ENCODE results near the gene AGBL1.

AGBL1 gene

DNA sequence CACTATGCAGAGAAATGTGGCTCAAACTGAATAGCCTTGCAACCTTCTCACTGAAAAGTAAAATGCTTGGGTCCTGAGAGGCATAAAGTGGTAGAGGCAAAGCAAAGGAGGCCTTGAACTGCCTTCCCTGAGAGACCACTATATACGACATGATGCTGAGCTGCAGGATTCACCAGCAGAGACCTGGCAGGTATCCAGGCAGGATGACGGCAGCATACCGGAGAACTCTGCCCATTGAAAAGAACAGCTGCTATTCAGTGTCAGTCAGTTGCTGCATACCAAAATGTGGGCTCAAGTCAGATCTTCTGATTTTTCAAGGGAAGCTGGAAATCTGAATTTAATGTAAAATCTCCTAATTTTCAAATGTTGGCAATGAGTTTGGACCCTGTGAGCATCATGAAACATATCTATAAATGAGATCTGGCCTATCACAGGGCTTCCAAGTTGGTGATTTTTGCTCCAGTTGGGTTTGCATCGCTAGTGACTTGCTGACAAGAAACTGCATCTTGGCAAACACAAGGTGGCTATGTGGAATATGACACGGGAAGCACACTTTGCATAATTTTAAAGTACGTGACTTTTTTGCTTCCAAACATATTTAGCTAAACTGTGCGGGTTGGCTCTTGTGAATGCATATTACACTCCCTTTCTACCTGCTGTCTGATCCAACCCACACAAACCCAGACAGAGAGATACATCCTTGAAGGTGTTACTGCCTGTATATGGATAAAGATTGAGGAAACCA lies 529.0 kb downstream of the AGBL1 start:
- no peak overlapping the region for H2AFZ ChIP-seq (ENCODE audit: low read depth, low read length)
- H3K23ac ChIP-seq (ENCODE audit: low read length in 2 of 2), result no peak overlapping the region
- no peaks in the 10 kb centered on the region for H3K9me3 ChIP-seq (ENCODE audit: control insufficient read depth, low read length)
- no peak overlapping the region for H2BK5ac ChIP-seq (ENCODE audit: low read depth, low read length, poor library complexity, severe bottlenecking)
- H3K18ac ChIP-seq (ENCODE audit: low read depth in 1 of 2, low read length in 2 of 2), result peak overlapping the region in 1 of 2 experiments; percentile 73
- no peaks in the 10 kb centered on the region for H3K36me3 ChIP-seq (ENCODE audit: control insufficient read depth in 1 of 2, insufficient read depth in 2 of 2, low read depth in 1 of 2, low read length in 2 of 2)
- no peak overlapping the region for H4K8ac ChIP-seq (ENCODE audit: low read length)
- peak overlapping the region in 1 of 2 experiments; percentile 7 for H3K14ac ChIP-seq (ENCODE audit: low read length in 2 of 2)
- peaks cover 0 to 6% of the 10 kb centered on the region in 2 experiments for H3K27me3 ChIP-seq (ENCODE audit: control insufficient read depth in 1 of 2, insufficient read depth in 1 of 2, low read length in 2 of 2)
- H2BK15ac ChIP-seq (ENCODE audit: low read depth, poor library complexity, severe bottlenecking), result no peak overlapping the region
- no peak overlapping the region for H3K27ac ChIP-seq (ENCODE audit: low read length, poor library complexity, severe bottlenecking)
- H2BK12ac ChIP-seq (ENCODE audit: low read length in 2 of 2), result no peak overlapping the region
- H3K9ac ChIP-seq (ENCODE audit: low read length), result no peak overlapping the region
- WGBS, result 84% methylated on average over 7 of the region's 7 CpGs
- H3K4me2 ChIP-seq (ENCODE audit: low read length, poor library complexity, severe bottlenecking), result no peak overlapping the region
- no peak overlapping the region for H4K91ac ChIP-seq (ENCODE audit: low read length)
- peak overlapping the region in 1 of 2 experiments; percentile 46 for H3K4ac ChIP-seq (ENCODE audit: low read depth in 1 of 2, low read length in 2 of 2)
- H3K79me1 ChIP-seq (replicated peaks; ENCODE audit: low read length, poor library complexity, severe bottlenecking), result no peaks in the 10 kb centered on the region
- H3K4me3 ChIP-seq (ENCODE audit: insufficient read depth in 1 of 2, low read depth in 1 of 2, low read length in 2 of 2), result no peak overlapping the region
- H3K4me1 ChIP-seq (ENCODE audit: control insufficient read depth, insufficient read depth, low read depth, low read length), result no peaks in the 10 kb centered on the region
- DNase-seq, result peak; percentile 48
- H2BK120ac ChIP-seq (ENCODE audit: low read depth, low read length), result no peak overlapping the region
- H2AK5ac ChIP-seq (ENCODE audit: low read length, severe bottlenecking), result no peak overlapping the region

GRCh38 chr15:86609275-86609674 lies 529.6 kb downstream of the AGBL1 start:
- Histone ChIP-seq H2BK15ac (ENCODE audit: low read depth, poor library complexity, severe bottlenecking) (no peak overlapping the region), H3K79me1 (replicated peaks; ENCODE audit: low read length, poor library complexity, severe bottlenecking) (no peaks in the 10 kb centered on the region), H3K9ac (ENCODE audit: low read length) (no peak overlapping the region), H4K91ac (ENCODE audit: low read length) (no peak overlapping the region), H3K4me3 (ENCODE audit: insufficient read depth in 1 of 2, low read depth in 1 of 2, low read length in 2 of 2) (no peak overlapping the region), H3K9me3 (ENCODE audit: control insufficient read depth, low read length) (no peaks in the 10 kb centered on the region), H3K36me3 (ENCODE audit: control insufficient read depth in 1 of 2, insufficient read depth in 2 of 2, low read depth in 1 of 2, low read length in 2 of 2) (no peaks in the 10 kb centered on the region), H3K23ac (ENCODE audit: low read length in 2 of 2) (no peak overlapping the region), H3K27me3 (ENCODE audit: control insufficient read depth in 1 of 2, insufficient read depth in 1 of 2, low read length in 2 of 2) (peaks cover 0 to 6% of the 10 kb centered on the region in 2 experiments), H3K4ac (ENCODE audit: low read depth in 1 of 2, low read length in 2 of 2) (no peak overlapping the region), H3K4me2 (ENCODE audit: low read length, poor library complexity, severe bottlenecking) (no peak overlapping the region), H2AFZ (ENCODE audit: low read depth, low read length) (no peak overlapping the region), H2BK5ac (ENCODE audit: low read depth, low read length, poor library complexity, severe bottlenecking) (no peak overlapping the region), H2BK120ac (ENCODE audit: low read depth, low read length) (no peak overlapping the region), H3K14ac (ENCODE audit: low read length in 2 of 2) (no peak overlapping the region), H4K8ac (ENCODE audit: low read length) (no peak overlapping the region), H3K18ac (ENCODE audit: low read depth in 1 of 2, low read length in 2 of 2) (peak overlapping the region; percentile 14 to 21), H2BK12ac (ENCODE audit: low read length in 2 of 2) (peak overlapping the region in 1 of 2 experiments; percentile 77), H3K4me1 (ENCODE audit: control insufficient read depth, insufficient read depth, low read depth, low read length) (no peaks in the 10 kb centered on the region), H2AK5ac (ENCODE audit: low read length, severe bottlenecking) (no peak overlapping the region), H3K27ac (ENCODE audit: low read length, poor library complexity, severe bottlenecking) (no peak overlapping the region)
- 100% methylated on average over 1 of the region's 3 CpGs for WGBS
- DNase-seq, result no peak

DNA sequence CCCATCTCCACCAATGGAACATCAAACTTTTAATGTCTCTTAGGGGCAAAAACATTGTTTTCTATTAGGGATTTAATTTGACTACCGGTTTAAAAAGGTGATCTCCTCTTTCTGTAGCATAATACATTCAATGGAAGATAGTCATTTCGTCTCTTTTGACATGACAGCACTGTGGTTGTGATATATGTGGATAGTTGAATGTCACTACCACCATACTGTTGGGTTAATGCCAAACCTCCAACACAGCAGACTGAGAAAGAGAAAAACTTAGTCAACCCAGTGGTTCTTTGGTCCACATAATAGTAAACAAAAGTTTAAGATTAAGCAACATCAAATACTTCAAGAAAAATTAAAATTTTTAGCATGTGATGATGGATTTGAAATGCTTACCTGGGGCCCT lies 530.4 kb downstream of the AGBL1 start:
- 100% methylated on average over 1 of the region's 2 CpGs for WGBS
- Histone ChIP-seq H3K4me1 (ENCODE audit: control insufficient read depth, insufficient read depth, low read depth, low read length) (no peaks in the 10 kb centered on the region), H2AK5ac (ENCODE audit: low read length, severe bottlenecking) (no peak overlapping the region), H3K4me2 (ENCODE audit: low read length, poor library complexity, severe bottlenecking) (no peak overlapping the region), H4K91ac (ENCODE audit: low read length) (no peak overlapping the region), H3K36me3 (ENCODE audit: control insufficient read depth in 1 of 2, insufficient read depth in 2 of 2, low read depth in 1 of 2, low read length in 2 of 2) (no peaks in the 10 kb centered on the region), H3K4me3 (ENCODE audit: insufficient read depth in 1 of 2, low read depth in 1 of 2, low read length in 2 of 2) (no peak overlapping the region), H2BK12ac (ENCODE audit: low read length in 2 of 2) (no peak overlapping the region), H2BK120ac (ENCODE audit: low read depth, low read length) (no peak overlapping the region), H3K9ac (ENCODE audit: low read length) (no peak overlapping the region), H2BK5ac (ENCODE audit: low read depth, low read length, poor library complexity, severe bottlenecking) (no peak overlapping the region), H2BK15ac (ENCODE audit: low read depth, poor library complexity, severe bottlenecking) (no peak overlapping the region), H3K14ac (ENCODE audit: low read length in 2 of 2) (no peak overlapping the region), H3K23ac (ENCODE audit: low read length in 2 of 2) (no peak overlapping the region), H3K79me1 (replicated peaks; ENCODE audit: low read length, poor library complexity, severe bottlenecking) (no peaks in the 10 kb centered on the region), H3K27me3 (ENCODE audit: control insufficient read depth in 1 of 2, insufficient read depth in 1 of 2, low read length in 2 of 2) (peaks cover 0 to 6% of the 10 kb centered on the region in 2 experiments), H4K8ac (ENCODE audit: low read length) (no peak overlapping the region), H3K4ac (ENCODE audit: low read depth in 1 of 2, low read length in 2 of 2) (no peak overlapping the region), H3K18ac (ENCODE audit: low read depth in 1 of 2, low read length in 2 of 2) (no peak overlapping the region), H2AFZ (ENCODE audit: low read depth, low read length) (no peak overlapping the region), H3K9me3 (ENCODE audit: control insufficient read depth, low read length) (no peaks in the 10 kb centered on the region), H3K27ac (ENCODE audit: low read length, poor library complexity, severe bottlenecking) (no peak overlapping the region)
- no peak for DNase-seq

DNA sequence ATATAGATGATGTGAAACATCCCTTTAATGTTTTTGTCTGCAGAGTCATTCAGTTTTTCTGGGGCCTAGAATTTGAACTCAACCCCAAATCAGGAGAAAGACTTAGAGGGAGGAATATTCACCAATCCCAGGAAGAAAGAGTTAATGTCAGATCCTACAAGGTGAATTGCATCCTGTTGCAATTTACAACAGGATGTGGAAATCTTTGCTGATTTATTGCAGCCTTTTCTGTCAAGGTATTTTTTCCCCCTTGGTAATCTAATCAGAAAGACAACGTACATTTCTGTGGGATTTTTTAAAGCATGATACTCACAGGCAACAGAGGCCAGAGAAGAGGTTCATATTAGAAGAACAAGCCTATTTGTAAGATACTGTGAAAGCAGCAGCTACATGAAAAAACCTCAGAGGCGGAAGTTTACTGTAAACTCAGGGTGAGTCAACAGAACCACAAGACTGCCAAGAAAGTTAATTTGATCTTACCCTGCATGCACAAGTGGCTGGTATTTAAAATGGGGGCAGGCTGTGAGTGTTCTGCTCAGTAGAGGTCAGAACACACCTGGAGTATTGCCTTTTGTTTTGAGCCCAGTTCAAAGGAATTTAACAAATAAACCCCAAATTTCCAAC lies 531.9 kb downstream of the AGBL1 start:
- peaks cover 0 to 6% of the 10 kb centered on the region in 2 experiments for H3K27me3 ChIP-seq (ENCODE audit: control insufficient read depth in 1 of 2, insufficient read depth in 1 of 2, low read length in 2 of 2)
- WGBS, result 0% methylated on average over 2 of the region's 2 CpGs
- H3K9me3 ChIP-seq (ENCODE audit: control insufficient read depth, low read length), result no peaks in the 10 kb centered on the region
- no peak overlapping the region for H3K23ac ChIP-seq (ENCODE audit: low read length in 2 of 2)
- H3K18ac ChIP-seq (ENCODE audit: low read depth in 1 of 2, low read length in 2 of 2), result no peak overlapping the region
- H3K36me3 ChIP-seq (ENCODE audit: control insufficient read depth in 1 of 2, insufficient read depth in 2 of 2, low read depth in 1 of 2, low read length in 2 of 2), result no peaks in the 10 kb centered on the region
- no peak overlapping the region for H3K27ac ChIP-seq (ENCODE audit: low read length, poor library complexity, severe bottlenecking)
- no peak overlapping the region for H3K4me2 ChIP-seq (ENCODE audit: low read length, poor library complexity, severe bottlenecking)
- H3K4me3 ChIP-seq (ENCODE audit: insufficient read depth in 1 of 2, low read depth in 1 of 2, low read length in 2 of 2), result no peak overlapping the region
- H2BK5ac ChIP-seq (ENCODE audit: low read depth, low read length, poor library complexity, severe bottlenecking), result no peak overlapping the region
- no peaks in the 10 kb centered on the region for H3K79me1 ChIP-seq (replicated peaks; ENCODE audit: low read length, poor library complexity, severe bottlenecking)
- H3K4me1 ChIP-seq (ENCODE audit: control insufficient read depth, insufficient read depth, low read depth, low read length), result no peaks in the 10 kb centered on the region
- H3K9ac ChIP-seq (ENCODE audit: low read length), result no peak overlapping the region
- no peak overlapping the region for H2AFZ ChIP-seq (ENCODE audit: low read depth, low read length)
- DNase-seq, result peak; percentile 92
- H4K91ac ChIP-seq (ENCODE audit: low read length), result no peak overlapping the region
- no peak overlapping the region for H3K14ac ChIP-seq (ENCODE audit: low read length in 2 of 2)
- H2BK15ac ChIP-seq (ENCODE audit: low read depth, poor library complexity, severe bottlenecking), result no peak overlapping the region
- H4K8ac ChIP-seq (ENCODE audit: low read length), result no peak overlapping the region
- no peak overlapping the region for H2BK12ac ChIP-seq (ENCODE audit: low read length in 2 of 2)
- H2AK5ac ChIP-seq (ENCODE audit: low read length, severe bottlenecking), result no peak overlapping the region
- H2BK120ac ChIP-seq (ENCODE audit: low read depth, low read length), result no peak overlapping the region
- H3K4ac ChIP-seq (ENCODE audit: low read depth in 1 of 2, low read length in 2 of 2), result no peak overlapping the region

Data from mesenchymal stem cell (in vitro differentiated cells and primary cell).